HG02852 (cell line): ENCODE measurements around the gene UBASH3A.
"Not testable (repeated sequence)": the region's sequence is repeated elsewhere in the genome, so short reads cannot be mapped to it uniquely, and the experiment has no call there.

ENCODE experiments used
- ATAC-seq: cut with Tn5 transposase; IDR thresholded peaks from one replicate; pipeline ENCODE4 v1.9.1; 2021; ENCODE audit warnings: mild to moderate bottlenecking, moderate library complexity; ENCODE audit not compliant: unreplicated experiment

UBASH3A gene

DNA sequence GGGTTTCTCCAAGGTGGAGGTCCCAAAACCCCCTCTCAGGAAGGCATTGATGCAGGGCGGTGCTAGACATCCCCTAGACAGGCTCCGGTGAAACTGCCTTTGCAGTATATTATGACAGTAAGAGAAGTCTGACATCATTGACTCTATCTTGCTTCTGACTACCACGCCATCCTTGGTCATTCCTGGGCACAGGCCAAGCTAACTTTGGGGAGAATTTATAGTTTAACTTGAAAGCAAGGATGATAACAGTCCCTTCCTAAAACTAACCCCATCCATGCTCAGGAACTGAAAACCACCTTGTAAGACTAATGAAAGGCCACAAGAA lies 62.1 kb downstream of the UBASH3A start:
- ATAC-seq = no peak

DNA sequence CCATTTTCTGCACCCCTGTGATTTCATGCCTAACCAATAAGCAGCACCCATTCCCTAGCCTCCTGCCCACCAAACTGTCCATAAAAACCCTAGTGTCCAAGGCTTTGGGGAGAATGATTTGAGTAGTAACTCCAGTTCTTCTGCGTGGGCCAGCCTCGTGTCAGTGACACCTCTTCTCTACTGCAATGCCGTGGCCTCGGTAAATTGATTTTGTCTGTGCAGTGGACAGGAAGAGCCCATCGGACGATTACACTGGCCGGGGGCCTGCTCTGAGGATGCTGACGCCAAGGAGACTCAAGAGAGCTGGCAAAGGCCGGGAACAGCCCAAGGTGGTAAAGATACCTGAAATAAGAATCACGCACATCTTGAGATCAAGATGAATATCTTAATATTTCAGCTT lies 63.0 kb downstream of the UBASH3A start:
- no peak for ATAC-seq

DNA sequence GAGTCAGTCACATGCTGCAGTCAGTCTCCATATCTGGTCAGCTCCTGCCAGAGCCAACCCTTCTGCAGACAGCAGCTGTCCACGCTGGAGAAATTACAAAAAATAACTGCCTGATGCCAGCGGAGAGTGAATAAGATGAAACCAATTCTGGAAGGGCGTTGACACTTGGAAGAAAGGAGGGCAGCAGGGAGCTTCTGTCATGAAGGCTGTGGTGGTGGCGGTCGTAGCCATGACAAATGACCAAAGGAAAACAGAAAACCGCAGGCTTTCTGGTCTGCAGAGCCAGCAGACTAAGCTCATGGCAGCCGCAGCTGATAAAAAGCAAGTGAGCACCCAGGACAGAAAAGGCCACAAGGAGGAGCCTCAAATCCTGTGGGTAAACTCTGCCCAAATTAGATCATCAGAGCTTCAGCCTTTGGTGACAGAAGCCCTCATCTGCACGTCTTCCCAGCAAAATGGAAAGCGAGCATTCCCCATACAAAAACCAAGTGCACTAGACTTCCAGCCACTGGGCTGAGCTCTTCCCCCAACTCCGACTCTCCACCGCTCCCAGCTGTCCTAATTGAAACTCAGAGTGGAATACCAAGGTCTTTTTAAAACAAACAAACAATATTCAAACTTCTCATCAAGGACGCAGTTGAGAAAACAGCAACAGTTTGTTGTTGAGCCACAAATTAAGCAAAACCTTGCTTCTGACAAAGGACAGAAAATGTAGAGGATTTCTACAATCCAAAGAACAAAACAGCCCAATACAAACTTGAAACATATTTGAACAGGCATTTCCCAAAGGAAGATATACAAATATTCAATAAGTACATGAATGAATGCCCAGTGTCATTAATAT lies 63.7 kb downstream of the UBASH3A start:
- ATAC-seq = no peak

DNA sequence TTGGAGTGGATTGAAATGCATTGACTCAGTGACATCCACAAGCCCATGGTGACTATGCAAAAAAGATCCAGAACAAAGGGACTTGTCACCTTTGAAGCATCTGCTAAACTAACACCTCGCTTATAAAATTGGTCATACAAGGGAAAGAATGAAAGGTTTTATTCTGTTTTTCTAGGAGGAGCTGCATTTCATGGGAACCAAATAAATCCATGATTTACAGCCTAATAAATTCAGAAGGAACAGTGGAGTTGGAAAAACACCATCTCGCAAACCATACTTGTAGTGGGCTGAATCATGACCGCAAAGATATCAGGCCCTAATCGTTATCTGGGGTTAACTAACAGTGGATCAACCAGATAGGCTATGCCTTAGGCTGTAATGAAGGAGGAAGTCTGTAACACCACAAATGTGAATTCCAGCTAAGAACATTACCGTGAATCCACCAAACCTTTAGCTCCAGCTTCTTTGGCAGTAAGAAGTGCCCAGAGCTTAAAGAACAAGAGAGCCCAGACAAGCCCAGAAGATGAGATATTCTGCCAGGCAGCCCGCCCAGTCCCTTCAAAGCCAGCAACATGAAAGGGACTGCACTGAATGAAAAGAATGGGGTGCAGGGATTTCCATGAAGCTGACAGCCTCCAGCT lies 64.9 kb downstream of the UBASH3A start:
- no peak for ATAC-seq

DNA sequence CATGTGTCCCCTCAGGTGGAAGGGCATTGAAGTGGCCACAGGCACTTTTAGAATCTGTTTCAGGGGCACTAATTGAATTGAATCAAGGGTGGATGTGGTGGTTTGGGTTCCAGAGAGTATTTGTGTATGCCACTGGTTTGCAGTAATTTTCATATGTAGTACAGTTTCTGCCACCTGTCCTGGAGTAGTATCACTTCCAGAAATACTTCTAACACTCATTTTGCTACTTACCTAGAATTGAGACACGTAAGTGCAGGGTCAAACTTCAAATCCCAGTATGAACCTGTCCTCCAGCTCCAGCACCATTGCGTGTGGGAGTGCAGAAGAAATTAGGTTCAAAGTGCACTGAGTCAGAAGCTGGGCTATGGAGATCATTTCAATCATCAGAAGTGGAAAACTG lies 65.6 kb downstream of the UBASH3A start:
- no peak for ATAC-seq

DNA sequence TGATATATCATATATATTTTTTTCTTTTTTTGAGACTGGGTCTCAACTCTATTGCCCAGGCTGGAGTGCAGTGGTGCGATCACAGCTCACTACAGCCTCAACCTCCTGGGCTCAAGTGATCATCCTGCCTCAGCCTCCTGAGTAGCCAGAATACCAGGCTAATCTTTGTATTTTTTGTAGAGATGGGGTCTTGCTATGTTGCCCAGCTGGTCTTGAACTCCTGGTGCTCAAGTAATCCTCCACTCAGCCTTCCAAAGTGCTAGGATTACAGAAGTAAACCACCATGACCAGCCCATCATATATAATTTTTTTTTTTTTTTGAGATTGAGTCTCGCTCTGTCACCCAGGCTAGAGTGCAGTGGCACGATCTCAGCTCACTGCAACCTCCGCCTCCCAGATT lies 66.0 kb downstream of the UBASH3A start:
- ATAC-seq = not testable (repeated sequence)

DNA sequence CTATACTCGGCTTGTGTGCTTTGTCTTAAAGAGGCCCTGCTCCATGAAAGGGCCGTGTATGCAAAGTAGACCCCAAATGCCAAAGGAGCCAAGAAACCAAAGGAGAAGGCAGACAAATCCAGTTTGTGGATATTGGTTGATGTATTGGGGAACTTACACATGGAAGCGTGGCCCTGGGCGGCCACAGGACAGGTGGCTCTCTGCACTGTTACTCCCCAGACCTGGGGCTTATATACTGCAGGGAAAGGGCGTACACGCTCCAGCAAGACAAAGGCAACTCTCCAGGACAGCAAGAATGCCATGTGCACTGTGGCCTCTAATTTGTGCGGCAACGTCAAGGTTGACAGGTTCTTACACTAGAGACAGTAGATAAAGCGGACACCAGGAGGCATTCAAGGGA lies 67.5 kb downstream of the UBASH3A start:
- ATAC-seq = no peak

DNA sequence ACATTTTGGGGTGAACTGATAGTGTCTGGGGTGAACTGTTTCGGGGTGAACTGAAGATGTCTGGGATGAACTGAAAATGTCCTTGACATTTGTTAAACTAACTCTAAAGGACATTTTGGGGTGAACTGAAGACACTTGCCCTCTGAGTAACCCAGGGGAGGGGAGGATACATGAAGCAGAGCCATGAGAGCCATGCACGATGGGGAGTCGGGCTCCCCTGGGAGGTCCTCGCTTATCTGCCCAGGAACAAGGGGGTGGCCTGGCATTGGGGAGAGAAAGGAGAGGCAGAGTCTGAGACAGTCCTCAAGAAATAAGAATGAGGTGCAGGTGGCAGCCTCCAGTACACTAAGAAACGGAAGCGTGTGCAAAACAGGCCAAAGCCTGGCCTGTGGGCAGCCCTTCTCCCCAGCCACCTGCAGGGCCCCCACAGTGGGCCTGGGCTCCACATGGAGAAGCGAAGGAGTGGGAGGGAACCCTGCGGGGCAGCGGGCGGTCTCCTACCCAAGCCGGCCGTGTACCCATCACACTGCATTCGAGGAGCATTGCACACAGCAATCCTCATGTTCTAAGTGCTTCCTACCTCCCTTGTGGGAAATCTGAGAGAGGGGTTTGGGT lies 68.1 kb downstream of the UBASH3A start:
- ATAC-seq = no peak

DNA sequence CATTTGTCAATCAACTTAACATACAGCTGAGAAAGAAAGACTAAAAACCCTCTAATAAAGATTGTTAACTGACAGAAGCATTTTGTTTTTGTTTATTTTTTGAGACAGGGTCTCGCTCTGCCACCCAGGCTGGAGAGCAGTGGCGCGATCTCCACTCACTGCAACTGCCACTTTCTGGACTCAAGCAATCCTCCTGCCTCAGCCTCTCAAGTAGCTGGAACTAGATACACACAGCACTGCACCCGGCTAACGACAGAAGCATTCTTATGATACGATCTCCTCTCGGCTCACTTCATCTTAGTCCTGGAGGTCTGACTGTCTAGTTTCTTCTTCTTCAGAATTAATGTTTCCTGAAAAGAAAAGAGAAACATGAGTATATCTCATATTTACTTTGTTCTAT lies 68.8 kb downstream of the UBASH3A start:
- ATAC-seq = no peak

DNA sequence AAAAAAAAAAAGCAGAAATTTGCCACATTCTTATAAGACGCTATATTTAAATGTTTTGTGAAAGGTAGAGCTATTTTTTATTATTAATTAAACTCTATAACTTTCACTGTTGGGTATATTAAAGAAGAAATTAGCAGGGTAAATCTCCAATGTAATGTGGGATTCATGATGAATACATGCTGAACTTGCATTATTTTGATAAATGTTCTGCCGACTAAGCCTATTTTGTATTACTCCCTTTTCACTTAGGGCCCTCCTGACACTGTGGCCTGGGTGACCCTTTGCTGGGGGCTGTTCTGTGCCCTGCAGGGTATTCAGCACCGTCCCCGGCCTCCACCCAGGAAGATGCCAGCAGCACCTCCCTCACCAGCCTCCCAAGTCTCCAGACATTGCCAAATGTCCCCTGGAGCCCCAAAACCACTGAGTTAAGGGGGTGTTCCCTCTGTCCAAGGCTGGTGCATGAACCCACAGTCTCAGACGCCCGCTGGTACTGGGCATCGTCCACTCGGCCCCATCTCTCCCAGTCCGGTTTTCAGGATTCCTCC lies 69.9 kb downstream of the UBASH3A start:
- ATAC-seq = no peak

DNA sequence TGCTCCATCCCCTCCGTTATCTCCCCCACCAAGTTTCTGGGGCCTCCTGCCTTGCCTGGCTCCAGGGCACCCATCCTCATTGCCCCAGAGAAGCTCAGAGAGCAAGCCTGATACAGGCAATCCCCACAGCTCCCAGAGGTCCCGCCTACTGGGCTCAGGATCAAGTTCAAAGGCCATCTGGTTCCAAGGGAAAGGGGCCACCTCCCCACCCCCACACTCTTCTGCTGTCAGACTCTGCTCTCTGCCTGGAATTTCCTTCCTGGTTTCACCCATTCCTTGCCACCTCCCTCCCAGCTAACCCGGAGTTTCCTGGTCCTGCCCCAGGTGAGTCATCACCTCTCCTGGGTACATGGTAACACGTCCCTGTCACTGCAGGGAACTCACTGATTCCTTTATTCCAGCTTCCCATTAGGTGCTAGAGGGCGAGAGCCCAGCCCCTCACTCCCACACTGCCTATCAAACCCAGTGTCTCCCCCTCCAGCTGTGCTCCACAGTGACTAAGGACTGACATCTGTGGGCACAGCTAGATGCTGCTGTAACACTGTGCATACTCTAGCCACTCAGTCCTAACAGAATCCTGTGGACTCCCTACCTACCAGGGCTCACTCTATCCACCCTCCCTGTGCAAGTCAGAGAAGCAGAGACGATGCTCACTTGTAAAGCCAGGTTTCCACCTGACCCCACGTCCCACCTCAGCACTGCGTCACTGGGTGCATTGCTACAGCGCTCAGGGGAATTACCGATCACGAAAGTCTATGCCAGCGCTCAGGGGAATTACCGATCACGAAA lies 70.5 kb downstream of the UBASH3A start:
- ATAC-seq = no peak

DNA sequence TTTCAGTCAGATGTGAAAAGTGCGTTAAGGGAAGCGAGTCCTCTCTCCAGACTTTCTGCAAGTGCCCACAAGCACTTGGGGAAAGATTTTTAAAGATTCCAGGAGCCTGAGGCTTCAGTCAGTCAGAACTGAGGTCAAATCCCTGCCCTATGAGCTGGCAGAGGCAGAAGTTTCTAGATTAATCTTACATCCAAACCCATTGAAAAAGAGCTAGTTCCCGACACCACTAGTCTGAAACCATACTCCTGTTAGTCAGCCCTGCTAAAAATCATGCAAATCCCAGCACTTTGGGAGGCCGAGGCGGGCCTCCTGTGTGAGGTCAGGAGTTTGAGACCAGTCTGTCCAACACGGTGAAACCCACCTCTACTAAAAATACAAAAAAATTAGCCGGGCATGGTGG lies 71.3 kb downstream of the UBASH3A start:
- ATAC-seq = no peak

DNA sequence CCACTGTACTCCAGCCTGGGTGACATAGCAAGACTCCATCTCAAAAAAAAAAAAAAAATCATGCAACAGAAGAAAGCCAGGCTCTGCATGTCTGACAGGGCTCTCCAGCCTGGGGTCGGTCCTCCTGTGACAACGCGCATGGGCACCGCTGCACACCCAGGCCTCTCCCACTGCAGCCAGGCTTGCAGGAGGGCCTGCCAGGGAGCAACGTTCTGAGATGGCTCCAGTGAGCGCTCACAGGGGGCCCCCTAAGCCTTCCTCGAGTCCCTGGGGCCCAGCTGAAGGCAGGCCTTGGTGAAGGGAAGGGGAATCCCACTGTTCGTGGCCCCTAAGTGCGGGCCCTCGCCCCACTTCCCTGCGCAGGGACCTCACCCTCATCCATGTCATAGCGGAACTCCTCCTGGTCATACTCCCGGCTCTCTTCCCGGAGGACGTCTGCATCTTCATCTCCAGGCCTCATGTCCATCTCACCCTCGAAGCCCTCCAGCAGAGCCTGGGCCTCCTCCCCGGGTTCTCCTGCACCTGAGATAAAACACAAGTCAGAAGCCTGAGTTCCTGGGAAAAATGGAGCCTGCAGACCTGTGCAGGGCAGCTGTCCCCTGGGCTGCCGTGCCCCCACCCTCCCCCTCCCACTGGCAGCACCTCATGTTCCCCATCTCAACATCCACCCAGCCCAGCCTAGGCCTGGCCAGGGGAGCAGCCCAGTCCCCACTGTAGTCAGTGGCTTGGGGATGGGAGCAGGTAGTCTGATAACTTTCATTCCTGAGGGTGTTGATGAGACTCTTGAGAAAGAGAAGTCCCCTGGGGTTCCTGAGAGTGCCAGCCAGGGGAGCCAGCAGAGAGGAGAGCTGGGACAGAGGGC lies 72.1 kb downstream of the UBASH3A start:
- ATAC-seq = no peak

DNA sequence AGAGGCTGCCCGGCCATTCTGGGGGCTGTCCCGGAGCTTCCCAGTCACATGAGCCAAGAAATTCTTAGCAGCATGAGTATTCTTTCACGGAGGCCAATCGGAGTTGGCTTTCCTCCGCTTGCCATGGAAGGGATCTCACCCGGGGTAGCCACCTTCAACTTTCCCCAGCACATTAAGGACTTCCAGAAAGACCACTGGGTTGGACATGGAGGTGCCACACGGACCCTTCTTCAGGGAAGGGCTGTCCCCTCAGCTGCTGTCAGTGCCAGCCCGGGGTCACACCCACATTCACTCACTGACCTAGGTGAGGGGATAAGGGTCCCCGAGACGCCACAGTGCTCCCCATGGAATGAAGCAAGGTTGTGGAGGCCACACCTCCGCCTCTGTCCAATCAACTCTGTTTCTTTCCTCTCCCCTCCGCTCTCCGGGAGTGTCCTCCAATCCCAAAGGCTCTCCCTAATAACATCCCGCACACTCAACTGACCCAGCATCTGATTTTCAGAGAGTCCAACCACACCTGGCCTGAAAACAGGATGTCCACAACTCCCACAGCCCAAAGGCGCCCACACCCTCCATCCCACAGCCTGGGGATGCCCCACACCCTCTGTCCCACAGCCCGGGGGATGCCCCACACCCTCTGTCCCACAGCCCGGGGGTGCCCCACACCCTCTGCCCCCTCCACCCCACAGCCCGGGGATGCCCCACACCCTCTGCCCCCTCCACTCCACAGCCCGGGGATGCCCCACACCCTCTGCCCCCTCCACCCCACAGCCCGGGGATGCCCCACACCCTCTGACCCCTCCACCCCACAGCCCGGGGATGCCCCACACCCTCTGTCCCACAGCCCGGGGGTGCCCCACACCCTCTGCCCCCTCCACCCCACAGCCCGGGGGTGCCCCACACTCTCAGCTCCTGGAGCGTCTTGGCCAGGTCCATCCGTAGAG lies 73.0 kb downstream of the UBASH3A start:
- ATAC-seq = no peak

DNA sequence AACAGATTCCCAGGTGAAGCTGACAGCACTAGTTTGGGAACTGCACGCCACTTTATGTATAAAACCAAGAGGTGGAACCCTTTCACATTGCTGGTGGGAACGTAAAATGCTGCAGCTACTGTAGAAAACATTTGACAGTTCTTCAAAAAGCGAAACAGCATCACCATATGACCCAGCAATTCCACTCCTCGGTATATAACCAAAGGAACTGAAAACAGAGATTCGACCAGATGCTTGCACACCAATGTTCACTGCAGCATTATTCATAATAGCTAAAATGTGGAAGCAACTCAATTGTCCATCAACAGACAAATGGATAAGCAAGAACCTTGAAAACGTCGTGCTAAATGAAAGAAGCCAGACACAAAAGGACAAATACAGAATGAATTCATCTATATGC lies 74.8 kb downstream of the UBASH3A start:
- ATAC-seq = no peak

DNA sequence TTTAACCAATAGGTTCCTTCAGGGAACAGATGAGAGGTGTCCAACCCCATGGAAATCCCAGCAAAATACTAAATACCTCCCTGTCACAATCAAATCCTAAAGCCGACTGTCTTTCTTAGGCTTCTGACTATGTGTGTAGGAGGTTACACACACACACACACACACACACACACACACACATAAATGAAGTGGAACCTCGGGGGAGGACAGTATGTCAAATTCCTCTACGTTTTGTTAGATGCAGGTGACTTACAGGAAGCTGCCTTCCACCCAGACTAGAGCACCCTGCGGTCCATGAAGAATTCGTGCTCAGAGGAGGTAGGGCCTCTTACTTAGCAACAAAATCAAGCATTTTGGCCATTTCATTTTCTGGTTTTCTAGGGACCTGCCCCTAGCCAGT lies 75.9 kb downstream of the UBASH3A start:
- ATAC-seq = no peak

DNA sequence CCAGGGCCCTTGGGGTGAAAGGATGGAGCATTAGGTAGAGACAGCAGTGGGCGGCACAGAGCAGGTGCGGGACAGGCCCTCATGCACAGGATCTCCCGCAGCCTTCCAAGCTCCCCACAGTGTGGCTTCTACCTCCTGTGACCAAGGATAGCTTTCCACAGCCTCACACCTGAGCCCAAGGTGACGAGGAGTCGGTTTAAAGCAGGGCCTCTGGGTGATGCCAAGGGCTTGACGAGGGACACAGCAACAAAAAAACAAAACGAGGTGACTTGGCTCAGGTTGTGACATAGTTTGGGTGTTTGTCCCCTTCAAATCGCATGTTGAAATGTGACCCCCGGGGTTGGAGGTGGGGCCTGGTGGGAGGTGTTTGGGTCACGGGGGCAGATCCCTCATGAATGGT lies 77.0 kb downstream of the UBASH3A start:
- no peak for ATAC-seq

DNA sequence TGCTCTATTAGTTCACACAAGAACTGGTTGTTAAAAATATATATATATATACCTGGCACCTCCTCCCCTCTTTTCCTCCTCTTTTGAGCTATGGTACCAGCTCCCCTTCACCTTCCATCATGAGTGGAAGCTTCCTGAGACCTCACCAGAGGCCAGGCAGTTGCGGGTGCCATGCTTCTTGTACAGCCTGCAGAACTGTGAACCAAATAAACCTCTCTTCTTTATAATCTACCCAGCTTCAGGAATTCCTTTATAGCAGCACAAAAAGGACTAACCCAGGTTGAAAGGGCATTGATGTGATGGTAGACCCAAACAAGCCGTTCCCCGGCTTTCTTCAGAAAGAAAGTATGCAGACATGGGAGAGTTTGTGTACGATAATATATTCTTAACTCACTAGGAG lies 77.5 kb downstream of the UBASH3A start:
- no peak for ATAC-seq

DNA sequence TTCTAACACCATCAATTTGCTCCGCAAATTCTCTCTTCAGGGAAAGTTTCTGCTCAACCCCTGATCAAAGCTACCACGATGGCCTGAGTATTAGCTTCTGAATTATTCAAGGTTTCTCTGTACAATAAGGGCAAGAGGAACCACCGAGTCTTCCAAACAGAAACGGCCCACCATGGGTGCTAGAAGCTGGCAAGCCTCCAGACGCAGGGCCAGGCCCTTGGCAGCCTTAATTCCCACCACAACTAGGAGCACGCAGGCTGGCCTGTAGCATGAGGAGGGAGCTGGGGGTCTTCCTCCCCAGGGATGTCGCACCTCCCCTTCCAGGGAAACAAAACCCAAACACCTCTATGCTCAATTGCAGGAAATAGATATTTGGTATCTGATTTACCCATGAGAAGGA lies 81.3 kb downstream of the UBASH3A start:
- ATAC-seq = no peak
